A673 (cell line): Measurements from ENCODE around the gene CFAP57. TPM values are rescaled to one million over a fixed set of nuclear protein-coding genes. Genes with fewer than 3 reads are reported as not detected.

Experiments used
- BruUV-seq: library from RNA; stranded (reverse); fragments of 400-500 nt; replicated peaks from 2 replicates; lab custom pipeline; 2021; lab: Mats Ljungman, UMichigan
- CTCF ChIA-PET: fragments of 300-600 bp; sonication (Branson Sonifier 250); formaldehyde crosslinking; loops from one replicate; lab custom pipeline; 2022; ENCODE audit warnings: antibody characterized with exemption; lab: Charles Lee
- POLR2A ChIA-PET: fragments of 300-600 bp; sonication (Branson Sonifier 250); formaldehyde crosslinking; loops from one replicate; lab custom pipeline; 2022; ENCODE audit warnings: antibody characterized with exemption; ENCODE audit not compliant: low non-redundant PET; lab: Charles Lee
- DNase-seq: peaks from one replicate; pipeline ENCODE4 v3.0.0-alpha.2; 2015; ENCODE audit warnings: low spot score
- H3K27ac ChIP-seq: fragments of 200-600 bp; sonication (generic); 2 replicates; pipeline ENCODE4 v1.5.1; 2016; ENCODE audit warnings: mixed run types, low read depth, mild to moderate bottlenecking, mixed read lengths, antibody characterized with exemption, low read length; ENCODE audit not compliant: poor library complexity, severe bottlenecking
- H3K27me3 ChIP-seq: fragments of 200-600 bp; sonication (generic); replicated peaks from 2 replicates; pipeline ENCODE4 v1.6.1; 2017; ENCODE audit warnings: mixed run types, low read depth, mild to moderate bottlenecking, mixed read lengths, antibody characterized with exemption, low read length; ENCODE audit not compliant: insufficient read depth, poor library complexity
- H3K36me3 ChIP-seq: fragments of 200-600 bp; sonication (generic); 2 replicates; pipeline ENCODE4 v1.6.1; 2016; ENCODE audit warnings: mixed run types, mild to moderate bottlenecking, mixed read lengths, antibody characterized with exemption, low read length; ENCODE audit not compliant: insufficient read depth, poor library complexity, severe bottlenecking
- H3K4me1 ChIP-seq: fragments of 200-600 bp; sonication (generic); 2 replicates; pipeline ENCODE4 v1.6.1; 2017; ENCODE audit warnings: mixed run types, mild to moderate bottlenecking, mixed read lengths, antibody characterized with exemption, low read length; ENCODE audit not compliant: insufficient read depth, poor library complexity, severe bottlenecking
- H3K4me3 ChIP-seq: fragments of 200-600 bp; sonication (generic); 2 replicates; pipeline ENCODE4 v1.5.1; 2016; ENCODE audit warnings: low read depth, mixed run types, mild to moderate bottlenecking, mixed read lengths, low read length; ENCODE audit not compliant: poor library complexity, severe bottlenecking
- H3K9me3 ChIP-seq: fragments of 200-600 bp; sonication (generic); 2 replicates; pipeline ENCODE4 v1.6.1; 2016; ENCODE audit warnings: mixed run types, low read depth, mild to moderate bottlenecking, mixed read lengths, antibody characterized with exemption, low read length; ENCODE audit not compliant: poor library complexity, severe bottlenecking
- EZH2 ChIP-seq: fragments of 200-600 bp; sonication (generic); IDR thresholded peaks from 2 replicates; pipeline ENCODE4 v1.6.1; 2017; ENCODE audit warnings: borderline replicate concordance, low read depth, mild to moderate bottlenecking, mixed read lengths, antibody characterized with exemption, low read length; ENCODE audit not compliant: poor library complexity, severe bottlenecking
- intact Hi-C: fragments of 100-400 bp; cut with micrococcal nuclease; formaldehyde crosslinking; loops from one replicate; pipeline ENCODE4 v1.10.0; 2022; ENCODE audit not compliant: unreplicated experiment
- microRNA-seq: library from miRNA; unstranded; fragments of <30 nt; microRNA quantifications from one replicate; pipeline ENCODE4 v1.2.0, GENCODE V29; 2021
- total RNA-seq: library from RNA; stranded (reverse); gene quantifications from 2 replicates; pipeline ENCODE4 v1.2.3, GENCODE V29; 2021
- TF ChIP-seq, protein P1 (sequence below): fragments of 300-800, 200-600 bp; sonication (generic); conservative IDR thresholded peaks from 2 replicates; pipeline ENCODE4 v1.5.1; 2017; ENCODE audit warnings: low read depth, mild to moderate bottlenecking, antibody characterized with exemption, low read length, moderate library complexity, mixed read lengths

Gene CFAP57
- total RNA-seq, 1 experiment from 2014 or later = 0.73 TPM

DNA sequence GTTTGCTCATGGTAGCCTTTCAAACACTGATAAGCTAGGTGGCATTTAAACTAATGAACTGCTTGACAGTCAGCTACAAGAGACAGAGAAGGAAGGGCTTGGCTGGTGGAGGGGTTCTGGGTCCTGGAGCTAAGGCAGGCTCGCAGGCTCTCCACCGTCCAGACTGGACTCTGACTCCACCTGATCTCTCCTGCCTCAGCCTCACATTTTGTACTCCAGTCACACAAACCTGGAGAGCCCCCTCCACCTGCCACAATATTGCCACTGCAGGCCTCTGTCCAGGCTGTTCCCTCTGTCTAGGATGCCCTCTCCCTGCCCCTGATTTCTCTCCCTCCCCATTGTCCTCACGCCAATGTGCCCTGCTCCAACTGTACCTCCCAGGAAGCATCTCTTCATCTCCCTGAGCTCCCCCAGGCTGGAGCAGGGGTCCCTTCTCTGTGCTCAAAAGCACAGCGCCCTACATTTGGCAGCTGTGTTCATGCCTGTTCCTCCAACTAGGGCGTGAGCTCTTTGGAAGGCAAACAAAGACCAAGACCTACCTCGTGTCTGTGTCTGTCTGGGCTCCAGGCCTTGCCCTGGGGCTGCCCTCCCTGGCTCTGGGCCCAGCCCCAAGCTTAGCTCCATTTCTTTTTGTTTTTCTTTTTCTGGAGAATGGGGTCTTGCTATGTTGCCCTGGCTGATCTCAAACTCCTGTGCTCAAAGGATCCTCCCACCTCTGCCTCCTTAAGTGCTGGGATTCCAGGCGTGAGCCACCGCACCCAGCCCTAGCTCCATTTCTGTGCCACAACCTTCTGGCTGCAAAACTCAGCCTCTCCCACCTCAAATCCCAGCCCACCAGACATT lies 131.6 kb downstream of the CFAP57 start:
- TF ChIP-seq, protein P1, sequence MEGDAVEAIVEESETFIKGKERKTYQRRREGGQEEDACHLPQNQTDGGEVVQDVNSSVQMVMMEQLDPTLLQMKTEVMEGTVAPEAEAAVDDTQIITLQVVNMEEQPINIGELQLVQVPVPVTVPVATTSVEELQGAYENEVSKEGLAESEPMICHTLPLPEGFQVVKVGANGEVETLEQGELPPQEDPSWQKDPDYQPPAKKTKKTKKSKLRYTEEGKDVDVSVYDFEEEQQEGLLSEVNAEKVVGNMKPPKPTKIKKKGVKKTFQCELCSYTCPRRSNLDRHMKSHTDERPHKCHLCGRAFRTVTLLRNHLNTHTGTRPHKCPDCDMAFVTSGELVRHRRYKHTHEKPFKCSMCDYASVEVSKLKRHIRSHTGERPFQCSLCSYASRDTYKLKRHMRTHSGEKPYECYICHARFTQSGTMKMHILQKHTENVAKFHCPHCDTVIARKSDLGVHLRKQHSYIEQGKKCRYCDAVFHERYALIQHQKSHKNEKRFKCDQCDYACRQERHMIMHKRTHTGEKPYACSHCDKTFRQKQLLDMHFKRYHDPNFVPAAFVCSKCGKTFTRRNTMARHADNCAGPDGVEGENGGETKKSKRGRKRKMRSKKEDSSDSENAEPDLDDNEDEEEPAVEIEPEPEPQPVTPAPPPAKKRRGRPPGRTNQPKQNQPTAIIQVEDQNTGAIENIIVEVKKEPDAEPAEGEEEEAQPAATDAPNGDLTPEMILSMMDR = no peak
- TF ChIP-seq EZH2 = no peak
- no TSS peak for BruUV-seq
- intact Hi-C loops = no loop called here
- Histone ChIP-seq H3K9me3 (no peaks in the 10 kb centered on the region), H3K4me1 (no peaks in the 10 kb centered on the region), H3K27me3 (no peaks in the 10 kb centered on the region), H3K4me3 (no peak overlapping the region), H3K27ac (no peak overlapping the region), H3K36me3 (no peaks in the 10 kb centered on the region)
- ChIA-PET CTCF (no interaction called here), POLR2A (no interaction called here)
- DNase-seq = no peak

Small RNA genes within 50 kb of the gene (microRNA-seq; reads per million reads assigned to microRNA genes)
- gene MIR6733 = 4.9 reads per million, percentile 15 among the genes with 10 or more reads in this experiment

Other genes with a start within 250 kb of the CFAP57 start
- 36.7 and 43.2 TPM in 2 replicates for gene SLC2A1, start 213.5 kb upstream of the CFAP57 start, total RNA-seq
- gene EBNA1BP2, start within 50 bp of the CFAP57 start, total RNA-seq = 145 and 169 TPM in 2 replicates
- gene TMEM125, start 97.7 kb downstream of the CFAP57 start, total RNA-seq = not detected in 2 replicates
- gene C1orf210, start 113.3 kb downstream of the CFAP57 start, total RNA-seq = not detected in 2 replicates
- not detected in 2 replicates for gene TIE1, start 128.7 kb downstream of the CFAP57 start, total RNA-seq
- not detected in 2 replicates for gene MPL, start 165.5 kb downstream of the CFAP57 start, total RNA-seq
- 296 and 309 TPM in 2 replicates for gene CDC20, start 186.7 kb downstream of the CFAP57 start, total RNA-seq
- 47.4 and 53.7 TPM in 2 replicates for gene ELOVL1, start 195.7 kb downstream of the CFAP57 start, total RNA-seq
- gene MED8, start 217.5 kb downstream of the CFAP57 start, total RNA-seq = 36.7 TPM in 2 replicates
- 27.9 and 34.6 TPM in 2 replicates for gene SZT2, start 217.6 kb downstream of the CFAP57 start, total RNA-seq